Activated CD4-positive, alpha-beta T cell treated with anti-CD3 and anti-CD28 coated beads for 36 hours (primary cell): Measurements from ENCODE around the gene LMTK2. TPM values are rescaled to one million over a fixed set of nuclear protein-coding genes. Genes with fewer than 3 reads are reported as not detected.

Experiments
- ATAC-seq: fragments of 200-7000 bp; cut with Tn5 transposase; one replicate; pipeline ENCODE4 v1.10.0; 2021; ENCODE audit warnings: mild to moderate bottlenecking, moderate library complexity
- CTCF ChIA-PET: fragments of 350-600 bp; sonication (Branson Sonifier 250); formaldehyde crosslinking; loops from one replicate; lab custom pipeline; 2021; ENCODE audit warnings: antibody characterized with exemption; lab: Charles Lee
- POLR2A ChIA-PET: fragments of 350-600 bp; sonication (Branson Sonifier 250); formaldehyde crosslinking; loops from one replicate; lab custom pipeline; 2021; ENCODE audit warnings: antibody characterized with exemption, inconsistent platforms; lab: Charles Lee
- DNase-seq: peaks from one replicate; pipeline ENCODE4 v3.0.0-alpha.2; 2020
- H3K27ac Mint-ChIP-seq: one replicate; pipeline ENCODE4 v1.8.0; 2021; ENCODE audit warnings: mixed read lengths
- H3K27me3 Mint-ChIP-seq: one replicate; pipeline ENCODE4 v1.8.0; 2021; ENCODE audit warnings: mixed read lengths
- H3K36me3 Mint-ChIP-seq: one replicate; pipeline ENCODE4 v1.8.0; 2021; ENCODE audit warnings: low read depth, mixed read lengths
- H3K4me1 Mint-ChIP-seq: one replicate; pipeline ENCODE4 v1.8.0; 2021; ENCODE audit warnings: mixed read lengths
- H3K4me3 Mint-ChIP-seq: one replicate; pipeline ENCODE4 v1.8.0; 2021; ENCODE audit warnings: mild to moderate bottlenecking, moderate library complexity, mixed read lengths
- H3K9me3 Mint-ChIP-seq: one replicate; pipeline ENCODE4 v1.8.0; 2021; ENCODE audit warnings: low read depth, mixed read lengths
- intact Hi-C, 2 experiments: fragments of 100-400 bp; cut with DNase I in 1 of 2; cut with micrococcal nuclease in 1 of 2; formaldehyde crosslinking; loops; one replicate each; pipeline versions ENCODE4 v1.14.2 to v1.15.1; 2022 to 2024; cut with DNase I, micrococcal nuclease
- total RNA-seq, 2 experiments: library from RNA; stranded (reverse); gene quantifications; one replicate each; pipeline ENCODE4 v1.2.3, GENCODE V29; 2021

The LMTK2 gene
- total RNA-seq, 2 experiments from 2014 or later: 10.0 to 16.9 TPM

GRCh38 chr7:98163704-98164494 is 57.2 kb downstream of the LMTK2 start:
- peaks cover 5% of the 10 kb centered on the region for H3K4me1 Mint-ChIP-seq
- H3K27me3 Mint-ChIP-seq: no peaks in the 10 kb centered on the region
- ChIA-PET POLR2A (no interaction called here), CTCF (interaction anchor here (0.7 to 9.8 kb wide), 5 partner anchors 14 to 143 kb away, joined by 3 to 172 read pairs (median 12); partner anchors contain the start of gene LMTK2)
- H3K27ac Mint-ChIP-seq: no peak overlapping the region
- H3K4me3 Mint-ChIP-seq: no peak overlapping the region
- intact Hi-C loops: no loop called here
- no peak for ATAC-seq
- DNase-seq: no peak
- peaks cover 5% of the 10 kb centered on the region for H3K36me3 Mint-ChIP-seq
- no peaks in the 10 kb centered on the region for H3K9me3 Mint-ChIP-seq

DNA sequence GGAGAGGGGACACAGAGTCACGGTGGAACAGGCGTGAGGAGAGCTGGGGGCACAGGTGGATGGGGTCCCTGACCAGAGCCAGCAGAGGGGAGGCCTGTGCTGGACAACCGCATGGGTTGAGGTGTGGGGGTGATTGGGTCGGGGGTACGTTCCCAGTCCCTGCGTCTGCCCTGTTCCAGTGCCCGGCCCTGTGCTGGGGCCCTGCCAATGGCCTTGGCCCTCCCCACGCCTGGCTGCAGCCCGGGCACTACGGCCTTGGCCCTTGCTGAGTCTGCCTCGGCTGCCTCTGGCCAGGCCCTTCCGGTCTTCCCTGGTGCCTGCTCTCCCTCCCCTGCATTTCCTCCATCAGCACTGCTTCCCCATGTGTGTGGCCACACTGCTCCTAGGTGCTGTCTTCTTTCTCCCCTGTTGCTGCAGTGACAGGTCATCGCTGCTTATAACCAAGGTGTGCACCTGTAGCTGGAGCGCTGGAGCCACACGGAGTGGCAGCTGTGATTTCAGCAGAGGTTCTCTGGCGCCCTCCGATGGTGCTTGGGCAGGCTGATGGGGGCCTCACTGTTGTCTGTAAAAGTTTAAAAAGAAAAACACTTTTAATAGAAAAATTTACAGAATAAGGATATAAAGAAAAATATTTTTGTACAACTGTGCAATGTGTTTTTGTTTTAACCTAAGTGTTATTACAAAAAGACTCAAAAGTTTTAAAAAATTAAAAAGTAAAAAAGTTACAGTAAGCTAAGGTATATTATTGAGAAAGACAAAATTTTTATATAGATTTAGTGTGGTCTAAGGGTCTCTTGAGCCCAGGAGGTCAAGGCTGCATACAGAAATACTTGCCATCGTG is 59.4 kb downstream of the LMTK2 start:
- ChIA-PET POLR2A (no interaction called here), CTCF (interaction anchor here (0.6 to 9.8 kb wide), 15 partner anchors 9 to 195 kb away, joined by 3 to 172 read pairs (median 4); partner anchors contain the start of gene LMTK2)
- Mint-ChIP-seq H3K36me3 (no peaks in the 10 kb centered on the region), H3K4me3 (no peak overlapping the region), H3K9me3 (no peaks in the 10 kb centered on the region), H3K27ac (peak overlapping the region; percentile 4), H3K27me3 (no peaks in the 10 kb centered on the region), H3K4me1 (peaks cover 5% of the 10 kb centered on the region)
- ATAC-seq (peak; percentile 89), DNase-seq (peak; percentile 80)
- intact Hi-C loops: no loop called here

DNA sequence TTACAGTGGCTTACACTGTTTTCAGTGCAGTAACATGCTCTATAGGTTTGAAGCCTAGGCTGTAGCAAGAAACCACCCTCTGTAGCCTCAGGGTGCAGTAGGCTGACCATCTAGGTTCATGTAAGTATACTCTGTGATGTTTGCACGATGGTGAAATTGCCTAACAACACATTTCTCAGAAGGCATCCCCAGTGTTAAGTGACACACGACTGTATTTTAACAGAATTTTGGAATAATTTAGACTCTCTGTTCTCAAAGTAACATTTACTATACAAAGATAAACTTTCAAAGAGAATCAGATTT is 60.0 kb downstream of the LMTK2 start:
- no peak overlapping the region for H3K4me3 Mint-ChIP-seq
- H3K27me3 Mint-ChIP-seq: no peaks in the 10 kb centered on the region
- CTCF ChIA-PET: interaction anchor here (0.6 to 9.8 kb wide), 12 partner anchors 9 to 196 kb away, joined by 3 to 172 read pairs (median 4); partner anchors contain the start of gene LMTK2

GRCh38 chr7:98167653-98168052 is 61.0 kb downstream of the LMTK2 start:
- DNase-seq (no peak), ATAC-seq (no peak)
- CTCF ChIA-PET: interaction anchor here (0.5 to 9.8 kb wide), 7 partner anchors 12 to 197 kb away, joined by 3 to 172 read pairs (median 8); partner anchors contain the start of gene LMTK2
- Mint-ChIP-seq H3K36me3 (peaks cover 8% of the 10 kb centered on the region), H3K4me3 (no peak overlapping the region), H3K27ac (no peak overlapping the region), H3K27me3 (no peaks in the 10 kb centered on the region), H3K4me1 (peaks cover 5% of the 10 kb centered on the region), H3K9me3 (no peaks in the 10 kb centered on the region)
- POLR2A ChIA-PET: no interaction called here
- intact Hi-C loops: loop anchor here (1.0 kb wide), 2 partner anchors 61 to 146 kb away; partner anchors contain the start of gene LMTK2 (in 2 of the 2)

More for the DNA sequence above, 60.0 kb downstream of the LMTK2 start:
- POLR2A ChIA-PET: no interaction called here
- no peaks in the 10 kb centered on the region for H3K9me3 Mint-ChIP-seq
- ATAC-seq (no peak), DNase-seq (no peak)
- H3K4me1 Mint-ChIP-seq: peaks cover 5% of the 10 kb centered on the region
- H3K27ac Mint-ChIP-seq: no peak overlapping the region
- intact Hi-C loops: no loop called here
- peaks cover 4% of the 10 kb centered on the region for H3K36me3 Mint-ChIP-seq

DNA sequence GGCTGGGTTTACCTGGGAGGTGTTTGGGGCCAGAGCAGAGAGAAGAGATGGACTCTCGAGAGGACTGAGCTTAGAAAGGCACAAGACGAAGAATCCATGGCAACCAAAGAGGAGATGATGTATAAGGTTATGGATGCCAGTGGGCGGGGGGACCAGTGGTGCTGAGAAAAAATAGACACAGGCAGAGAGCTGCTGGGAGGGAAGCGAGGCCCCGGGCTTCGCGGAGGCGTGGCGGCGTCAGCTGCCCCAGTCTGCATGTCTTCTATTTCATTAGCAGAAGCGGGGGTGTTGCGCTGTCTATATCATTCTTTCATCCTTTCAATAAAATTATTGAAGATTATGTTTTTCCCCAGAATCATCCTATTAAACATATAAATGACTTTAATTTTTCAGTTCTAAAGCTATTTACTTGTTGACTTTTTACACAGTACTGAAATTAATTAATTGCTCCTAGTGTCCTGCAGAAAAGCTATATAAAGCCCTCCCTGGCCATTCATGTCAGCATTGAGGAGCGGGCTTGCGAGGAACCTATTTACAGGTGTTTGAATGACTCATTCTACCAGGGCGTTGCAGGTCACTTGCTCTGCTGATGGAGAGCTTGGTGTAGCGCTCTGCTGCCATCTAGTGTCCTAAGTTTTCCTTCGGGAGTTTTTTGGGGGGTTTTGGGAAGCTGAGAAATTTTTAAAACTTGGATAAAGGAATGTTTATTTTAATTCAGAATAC is 61.7 kb downstream of the LMTK2 start:
- intact Hi-C loops: loop anchor here (1.0 kb wide), 2 partner anchors 62 to 147 kb away; partner anchors contain the start of gene LMTK2 (in 2 of the 2)
- DNase-seq (peak; percentile 68), ATAC-seq (peak; percentile 68)
- no peak overlapping the region for H3K27ac Mint-ChIP-seq
- no peaks in the 10 kb centered on the region for H3K27me3 Mint-ChIP-seq
- H3K4me1 Mint-ChIP-seq: peaks cover 5% of the 10 kb centered on the region
- H3K4me3 Mint-ChIP-seq: no peak overlapping the region
- no peaks in the 10 kb centered on the region for H3K9me3 Mint-ChIP-seq
- ChIA-PET POLR2A (interaction anchor here (1.2 kb wide), 1 partner anchor 147 kb away, joined by 3 read pairs; no protein-coding TSS in a partner anchor), CTCF (interaction anchor here (0.5 to 9.8 kb wide), 27 partner anchors 8 to 578 kb away, joined by 3 to 172 read pairs (median 4); partner anchors contain the start of gene LMTK2)
- peaks cover 8% of the 10 kb centered on the region for H3K36me3 Mint-ChIP-seq

GRCh38 chr7:98168904-98169621 is 62.4 kb downstream of the LMTK2 start:
- POLR2A ChIA-PET: interaction anchor here (1.2 kb wide), 1 partner anchor 148 kb away, joined by 3 read pairs; no protein-coding TSS in a partner anchor
- DNase-seq (no peak), ATAC-seq (no peak)
- Mint-ChIP-seq H3K27ac (no peak overlapping the region), H3K4me1 (peaks cover 5% of the 10 kb centered on the region), H3K4me3 (no peak overlapping the region), H3K9me3 (no peaks in the 10 kb centered on the region), H3K36me3 (peaks cover 8% of the 10 kb centered on the region), H3K27me3 (no peaks in the 10 kb centered on the region)
- intact Hi-C loops: loop anchor here (1.0 kb wide), 2 partner anchors 63 to 148 kb away; partner anchors contain the start of gene LMTK2 (in 2 of the 2)
- CTCF ChIA-PET: interaction anchor here (0.6 to 9.8 kb wide), 26 partner anchors 9 to 577 kb away, joined by 3 to 172 read pairs (median 4); partner anchors contain the start of gene LMTK2

- DNase-seq (no peak), ATAC-seq (no peak)
- ChIA-PET POLR2A (no interaction called here), CTCF (interaction anchor here (0.9 to 1.5 kb wide), 2 partner anchors 32 to 149 kb away, joined by 3 to 4 read pairs; no protein-coding TSS in a partner anchor)
- no peak overlapping the region for H3K4me3 Mint-ChIP-seq
- intact Hi-C loops: no loop called here
- peaks cover 4% of the 10 kb centered on the region for H3K4me1 Mint-ChIP-seq
- no peaks in the 10 kb centered on the region for H3K9me3 Mint-ChIP-seq
- no peaks in the 10 kb centered on the region for H3K27me3 Mint-ChIP-seq
- H3K36me3 Mint-ChIP-seq: peaks cover 8% of the 10 kb centered on the region
- no peak overlapping the region for H3K27ac Mint-ChIP-seq
These were observed 64.3 kb downstream of the LMTK2 start for GRCh38 chr7:98170966-98171365.

DNA sequence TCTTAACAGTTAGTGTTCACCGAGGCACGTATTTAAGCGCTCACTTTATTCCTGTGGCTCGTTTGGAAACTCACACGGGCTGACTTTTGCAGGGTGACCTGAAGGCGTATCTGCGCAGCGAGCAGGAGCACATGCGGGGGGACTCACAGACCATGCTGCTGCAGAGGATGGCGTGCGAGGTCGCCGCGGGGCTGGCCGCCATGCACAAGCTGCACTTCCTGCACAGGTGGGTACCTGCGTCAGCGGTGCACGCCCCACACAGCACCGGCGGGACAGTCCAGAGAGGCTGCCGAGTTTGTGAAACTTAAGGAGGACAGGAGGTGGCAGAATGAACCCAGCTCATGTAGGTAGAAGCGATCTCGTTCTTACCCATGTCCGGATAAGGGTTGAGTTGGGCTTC is 64.8 kb downstream of the LMTK2 start:
- H3K9me3 Mint-ChIP-seq: no peaks in the 10 kb centered on the region

DNA sequence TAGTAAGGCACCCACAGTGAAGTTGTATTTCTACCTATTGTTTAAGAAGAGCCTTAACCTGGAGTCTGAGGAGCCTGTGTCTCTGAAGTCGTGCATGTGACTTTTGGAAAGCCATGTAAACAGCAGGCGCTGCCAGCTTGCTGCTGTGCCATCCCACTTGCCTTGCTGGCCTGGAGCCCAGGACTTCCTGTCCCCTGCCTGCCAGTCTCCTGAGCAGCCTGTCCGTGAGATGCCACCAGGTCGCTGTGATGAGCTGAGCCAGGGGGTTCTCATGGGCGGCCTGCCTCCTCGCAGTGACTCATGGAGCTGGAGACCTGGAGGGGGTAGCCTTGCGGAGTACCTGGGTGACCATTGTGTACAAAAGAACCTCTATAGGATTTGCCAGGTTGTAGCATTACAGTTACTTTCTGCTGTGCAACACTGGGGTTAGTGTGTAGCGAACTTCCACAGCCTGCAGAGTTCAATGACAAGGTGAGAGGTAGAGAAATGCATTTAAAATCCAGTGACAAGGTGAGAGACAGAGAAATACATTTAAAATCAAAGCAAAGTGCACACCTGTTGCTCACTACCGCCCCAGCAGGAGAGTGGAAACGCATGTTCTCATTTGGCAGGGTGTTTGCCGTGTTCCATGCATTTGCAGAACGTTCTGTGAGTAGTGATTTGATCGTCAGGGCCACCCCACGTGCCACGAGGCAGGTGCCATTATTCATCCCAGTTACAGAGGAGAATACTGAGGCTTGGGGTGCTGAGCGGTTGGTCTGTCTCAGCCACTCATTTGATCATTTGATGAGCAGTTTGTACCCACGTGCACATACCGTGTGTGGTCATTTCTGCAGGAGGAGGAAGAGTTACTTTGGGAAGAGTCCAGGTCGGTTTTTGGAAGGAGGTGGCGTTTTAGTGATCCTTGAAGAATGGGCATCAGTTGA is 67.9 kb downstream of the LMTK2 start:
- CTCF ChIA-PET: no interaction called here
- intact Hi-C loops: no loop called here
- Mint-ChIP-seq H3K9me3 (no peaks in the 10 kb centered on the region), H3K27me3 (no peaks in the 10 kb centered on the region), H3K4me3 (no peak overlapping the region), H3K4me1 (no peaks in the 10 kb centered on the region), H3K27ac (no peak overlapping the region), H3K36me3 (peaks cover 8% of the 10 kb centered on the region)
- ATAC-seq: no peak
- POLR2A ChIA-PET: no interaction called here
- no peak for DNase-seq

More for the DNA sequence above, 64.8 kb downstream of the LMTK2 start:
- intact Hi-C loops: no loop called here
- Mint-ChIP-seq H3K4me3 (no peak overlapping the region), H3K36me3 (peaks cover 8% of the 10 kb centered on the region), H3K4me1 (peaks cover 3% of the 10 kb centered on the region), H3K27me3 (no peaks in the 10 kb centered on the region), H3K27ac (no peak overlapping the region)
- ATAC-seq (no peak), DNase-seq (no peak)
- CTCF ChIA-PET: interaction anchor here (1.5 kb wide), 1 partner anchor 150 kb away, joined by 4 read pairs; no protein-coding TSS in a partner anchor
- POLR2A ChIA-PET: no interaction called here
